ENCODE measurements around the gene RNGTT. TPM values are rescaled to one million over a fixed set of nuclear protein-coding genes. Genes with fewer than 3 reads are reported as not detected.
A peak's percentile ranks its signal among the peaks of the same experiment; 100 is the strongest.

Gene RNGTT
- total and polyA plus RNA-seq, 2 experiments from 2014 or later = 9.2 to 21.5 TPM

GRCh38 chr6:88584581-88585275 lies 378.7 kb downstream of the RNGTT start:
- no peak overlapping the region for H3K4me3 ChIP-seq
- H4K20me1 ChIP-seq (ENCODE audit: insufficient read depth) = no peaks in the 10 kb centered on the region
- no peaks in the 10 kb centered on the region for H3K9me3 ChIP-seq (ENCODE audit: low read depth)
- H3K9me2 ChIP-seq (ENCODE audit: insufficient read depth) = no peaks in the 10 kb centered on the region
- H3K27me3 ChIP-seq (replicated peaks; ENCODE audit: insufficient read depth) = peaks cover 42% of the 10 kb centered on the region
- H3K36me3 ChIP-seq (ENCODE audit: low read depth) = no peaks in the 10 kb centered on the region
- H3K27ac ChIP-seq = no peak overlapping the region
- no peak overlapping the region for H3K9ac ChIP-seq
- WGBS, 2 experiments (ENCODE audit: low coverage in 1 of 2, low lambda C conversion rate in 2 of 2, missing lambda C conversion rate in 2 of 2) = 14 to 20% methylated on average over 10 of the region's 10 CpGs
- H2AFZ ChIP-seq = no peak overlapping the region
- H3K4me1 ChIP-seq (ENCODE audit: insufficient read depth) = no peaks in the 10 kb centered on the region
- no peaks in the 10 kb centered on the region for H3K79me2 ChIP-seq (ENCODE audit: insufficient read depth)
- DNase-seq = peak; percentile 18
- in situ Hi-C loops (cut with MboI) = no loop called here
- TF ChIP-seq EZH2 (IDR thresholded peaks at IDR 0.05; ENCODE audit: insufficient read depth, poor library complexity, severe bottlenecking) (no peak), EZH2phosphoT487 (IDR thresholded peaks at IDR 0.05; ENCODE audit: insufficient read depth, low read depth) (no peak)
- H3F3A ChIP-seq (ENCODE audit: insufficient read depth) = no peaks in the 10 kb centered on the region
- no peak overlapping the region for H3K4me2 ChIP-seq (ENCODE audit: unreplicated experiment)

- TF ChIP-seq EZH2 (IDR thresholded peaks at IDR 0.05; ENCODE audit: insufficient read depth, poor library complexity, severe bottlenecking) (no peak), EZH2phosphoT487 (IDR thresholded peaks at IDR 0.05; ENCODE audit: insufficient read depth, low read depth) (no peak)
- no peaks in the 10 kb centered on the region for H3K9me2 ChIP-seq (ENCODE audit: insufficient read depth)
- no peaks in the 10 kb centered on the region for H3K4me1 ChIP-seq (ENCODE audit: insufficient read depth)
- H3K4me2 ChIP-seq (ENCODE audit: unreplicated experiment) = no peak overlapping the region
- no peaks in the 10 kb centered on the region for H3K36me3 ChIP-seq (ENCODE audit: low read depth)
- H3K4me3 ChIP-seq = no peak overlapping the region
- no peaks in the 10 kb centered on the region for H3F3A ChIP-seq (ENCODE audit: insufficient read depth)
- H3K79me2 ChIP-seq (ENCODE audit: insufficient read depth) = no peaks in the 10 kb centered on the region
- no peak overlapping the region for H2AFZ ChIP-seq
- no peaks in the 10 kb centered on the region for H4K20me1 ChIP-seq (ENCODE audit: insufficient read depth)
- DNase-seq = no peak
- H3K9me3 ChIP-seq (ENCODE audit: low read depth) = no peaks in the 10 kb centered on the region
- in situ Hi-C loops (cut with MboI) = no loop called here
- 70 to 75% methylated on average over 2 of the region's 2 CpGs for WGBS, 2 experiments (ENCODE audit: low coverage in 1 of 2, low lambda C conversion rate in 2 of 2, missing lambda C conversion rate in 2 of 2)
- no peak overlapping the region for H3K9ac ChIP-seq
- peaks cover 3% of the 10 kb centered on the region; the same call in 1 of the 2 replicates for H3K27me3 ChIP-seq (replicated peaks; ENCODE audit: insufficient read depth)
- no peak overlapping the region for H3K27ac ChIP-seq
Observed at GRCh38 chr6:88577461-88577860, 386.0 kb downstream of the RNGTT start.

GRCh38 chr6:88575536-88575935 lies 387.9 kb downstream of the RNGTT start:
- peaks cover 2% of the 10 kb centered on the region; the same call in 1 of the 2 replicates for H3K27me3 ChIP-seq (replicated peaks; ENCODE audit: insufficient read depth)
- no peaks in the 10 kb centered on the region for H3K36me3 ChIP-seq (ENCODE audit: low read depth)
- H3K4me3 ChIP-seq = no peak overlapping the region
- no peak overlapping the region for H2AFZ ChIP-seq
- in situ Hi-C loops (cut with MboI) = no loop called here
- no peak overlapping the region for H3K27ac ChIP-seq
- WGBS, 2 experiments (ENCODE audit: low coverage in 1 of 2, low lambda C conversion rate in 2 of 2, missing lambda C conversion rate in 2 of 2) = 32 to 39% methylated on average over 6 of the region's 6 CpGs
- H3F3A ChIP-seq (ENCODE audit: insufficient read depth) = no peaks in the 10 kb centered on the region
- no peaks in the 10 kb centered on the region for H3K9me3 ChIP-seq (ENCODE audit: low read depth)
- H3K9me2 ChIP-seq (ENCODE audit: insufficient read depth) = no peaks in the 10 kb centered on the region
- H3K79me2 ChIP-seq (ENCODE audit: insufficient read depth) = no peaks in the 10 kb centered on the region
- no peak for TF ChIP-seq EZH2phosphoT487 (IDR thresholded peaks at IDR 0.05; ENCODE audit: insufficient read depth, low read depth)
- no peak for TF ChIP-seq EZH2 (IDR thresholded peaks at IDR 0.05; ENCODE audit: insufficient read depth, poor library complexity, severe bottlenecking)
- H3K9ac ChIP-seq = no peak overlapping the region
- no peak overlapping the region for H3K4me2 ChIP-seq (ENCODE audit: unreplicated experiment)
- H4K20me1 ChIP-seq (ENCODE audit: insufficient read depth) = no peaks in the 10 kb centered on the region
- no peaks in the 10 kb centered on the region for H3K4me1 ChIP-seq (ENCODE audit: insufficient read depth)
- no peak for DNase-seq

GRCh38 chr6:88574651-88575050 lies 388.8 kb downstream of the RNGTT start:
- DNase-seq = no peak
- no peak overlapping the region for H3K4me2 ChIP-seq (ENCODE audit: unreplicated experiment)
- H3K4me1 ChIP-seq (ENCODE audit: insufficient read depth) = no peaks in the 10 kb centered on the region
- no peak overlapping the region for H3K4me3 ChIP-seq
- no peak overlapping the region for H2AFZ ChIP-seq
- H3K27ac ChIP-seq = no peak overlapping the region
- no peaks in the 10 kb centered on the region; the same call in 1 of the 2 replicates for H3K27me3 ChIP-seq (replicated peaks; ENCODE audit: insufficient read depth)
- no peaks in the 10 kb centered on the region for H3K79me2 ChIP-seq (ENCODE audit: insufficient read depth)
- in situ Hi-C loops (cut with MboI) = no loop called here
- no peak overlapping the region for H3K9ac ChIP-seq
- TF ChIP-seq EZH2phosphoT487 (IDR thresholded peaks at IDR 0.05; ENCODE audit: insufficient read depth, low read depth) (no peak), EZH2 (IDR thresholded peaks at IDR 0.05; ENCODE audit: insufficient read depth, poor library complexity, severe bottlenecking) (no peak)
- H3K9me3 ChIP-seq (ENCODE audit: low read depth) = no peaks in the 10 kb centered on the region
- no peaks in the 10 kb centered on the region for H4K20me1 ChIP-seq (ENCODE audit: insufficient read depth)
- no peaks in the 10 kb centered on the region for H3F3A ChIP-seq (ENCODE audit: insufficient read depth)
- no peaks in the 10 kb centered on the region for H3K36me3 ChIP-seq (ENCODE audit: low read depth)
- WGBS, 2 experiments (ENCODE audit: low coverage in 1 of 2, low lambda C conversion rate in 2 of 2, missing lambda C conversion rate in 2 of 2) = 65 to 66% methylated on average over 5 of the region's 5 CpGs
- no peaks in the 10 kb centered on the region for H3K9me2 ChIP-seq (ENCODE audit: insufficient read depth)
